T-helper 22 cell (primary cell): Measurements from ENCODE around the gene SV2B.
A peak's percentile ranks its signal among the peaks of the same experiment; 100 is the strongest.
"Not testable (repeated sequence)": the region's sequence is repeated elsewhere in the genome, so short reads cannot be mapped to it uniquely, and the experiment has no call there.

ENCODE experiments used
- DNase-seq: peaks from one replicate; pipeline ENCODE4 v3.0.0-alpha.2; 2020; ENCODE audit warnings: low read depth

Gene SV2B

DNA sequence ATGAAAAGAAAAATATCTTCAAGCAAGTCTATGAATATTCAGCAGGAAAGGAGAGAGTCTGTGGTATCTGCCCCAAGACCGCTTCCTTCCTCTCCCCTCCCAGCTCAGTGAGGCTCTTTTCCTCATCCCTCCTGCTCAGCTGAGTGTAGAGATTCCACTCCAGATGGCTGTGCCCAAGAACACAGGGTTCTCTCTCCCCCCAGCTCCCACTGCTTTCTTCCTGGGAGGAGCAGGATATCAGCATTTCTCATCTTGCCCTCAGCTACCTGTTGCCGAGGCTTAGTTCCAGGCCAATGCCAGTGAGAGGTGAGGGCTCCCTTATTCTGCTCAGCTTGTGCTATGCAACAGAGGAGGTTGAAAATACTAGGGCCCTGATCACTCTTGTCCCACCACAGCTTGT, 211.9 kb downstream of the SV2B start:
- DNase-seq: peak; percentile 5

DNA sequence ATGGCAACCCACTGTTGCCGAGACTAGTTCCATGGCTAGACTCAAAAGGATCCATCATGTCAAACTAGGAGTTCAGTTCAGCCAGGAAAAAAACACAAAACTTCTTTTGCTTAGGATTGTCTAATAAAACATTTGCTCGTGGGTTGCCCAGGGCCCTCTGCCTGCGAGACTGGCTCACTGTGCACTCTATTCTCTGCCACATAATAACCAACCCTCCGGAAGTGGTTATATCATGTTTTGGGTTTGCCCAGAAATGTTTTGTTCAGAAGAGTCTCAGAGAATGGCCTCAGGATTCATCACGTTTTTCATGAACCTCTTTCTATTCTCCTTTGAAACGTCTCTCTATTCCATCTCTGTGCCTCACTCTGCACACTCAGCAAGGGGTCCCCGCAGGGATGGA, 216.1 kb downstream of the SV2B start:
- no peak for DNase-seq

GRCh38 chr15:91318516-91318915, 218.5 kb downstream of the SV2B start:
- DNase-seq: no peak

GRCh38 chr15:91318931-91319330, 218.9 kb downstream of the SV2B start:
- DNase-seq: no peak

GRCh38 chr15:91319371-91320059, 219.5 kb downstream of the SV2B start:
- DNase-seq: no peak

- no peak for DNase-seq
These were observed 220.0 kb downstream of the SV2B start for GRCh38 chr15:91320101-91320500.

GRCh38 chr15:91329914-91330313, 229.9 kb downstream of the SV2B start:
- no peak for DNase-seq

- DNase-seq: no peak
These were observed 231.5 kb downstream of the SV2B start for GRCh38 chr15:91331581-91331980.

GRCh38 chr15:91335702-91336101, 235.6 kb downstream of the SV2B start:
- DNase-seq: no peak

DNA sequence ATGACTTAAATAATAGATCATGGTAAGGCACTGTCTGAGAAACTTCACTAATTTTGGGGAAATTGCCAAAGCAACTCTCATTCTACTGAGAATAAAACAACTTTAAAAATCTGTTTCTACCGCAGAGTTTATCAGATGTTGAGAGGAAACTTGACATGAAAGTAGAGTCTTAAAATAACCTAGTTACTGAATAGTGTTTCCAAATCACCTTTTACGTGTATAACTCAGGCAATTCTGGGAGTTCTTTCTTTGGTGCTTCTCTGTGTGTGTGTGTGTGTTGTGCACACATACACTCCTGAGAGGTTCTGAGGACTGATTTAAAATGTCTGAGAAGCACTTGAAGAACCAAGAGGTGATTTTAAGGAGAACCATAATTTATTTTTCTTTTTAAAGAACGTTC, 236.6 kb downstream of the SV2B start:
- no peak for DNase-seq

GRCh38 chr15:91338766-91339165, 238.7 kb downstream of the SV2B start:
- DNase-seq: no peak

- DNase-seq: no peak
These were observed 242.0 kb downstream of the SV2B start for GRCh38 chr15:91342097-91342496.

- DNase-seq: not testable (repeated sequence)
These were observed 244.9 kb downstream of the SV2B start for GRCh38 chr15:91344912-91345311.

GRCh38 chr15:91345736-91346135, 245.7 kb downstream of the SV2B start:
- no peak for DNase-seq

GRCh38 chr15:91346259-91346658, 246.2 kb downstream of the SV2B start:
- no peak for DNase-seq

GRCh38 chr15:91348752-91349500, 248.9 kb downstream of the SV2B start:
- no peak for DNase-seq
